HEK293 (cell line): ENCODE results near the gene MYH14.

Source experiments
- EGR2 ChIP-seq: fragments of 450-650 bp; formaldehyde crosslinking; IDR thresholded peaks from 2 replicates; pipeline ENCODE4 v1.5.1; 2016; ENCODE audit warnings: low read depth, missing biosample characterization, missing genetic modification characterization
- GLI2 ChIP-seq: fragments of 450-650 bp; formaldehyde crosslinking; IDR thresholded peaks from 2 replicates; pipeline ENCODE4; 2017; ENCODE audit warnings: missing biosample characterization, missing genetic modification characterization, low read depth, borderline replicate concordance
- GLI4 ChIP-seq: fragments of 450-650 bp; formaldehyde crosslinking; IDR thresholded peaks from 2 replicates; pipeline ENCODE4 v1.5.1; 2016; ENCODE audit warnings: missing biosample characterization, missing genetic modification characterization
- HIC1 ChIP-seq: fragments of 450-650 bp; formaldehyde crosslinking; IDR thresholded peaks from 2 replicates; pipeline ENCODE4 v1.5.1; 2016; ENCODE audit warnings: missing biosample characterization, missing genetic modification characterization
- KLF1 ChIP-seq: fragments of 450-650 bp; formaldehyde crosslinking; IDR thresholded peaks from 2 replicates; pipeline ENCODE4 v1.5.1; 2016; ENCODE audit warnings: missing biosample characterization, missing genetic modification characterization
- KLF16 ChIP-seq: fragments of 450-650 bp; formaldehyde crosslinking; IDR thresholded peaks from 2 replicates; pipeline ENCODE4 v1.5.1; 2017; ENCODE audit warnings: missing biosample characterization, missing genetic modification characterization
- OSR2 ChIP-seq: fragments of 450-650 bp; formaldehyde crosslinking; IDR thresholded peaks from 2 replicates; pipeline ENCODE4 v1.5.1; 2016; ENCODE audit warnings: missing biosample characterization, missing genetic modification characterization
- PATZ1 ChIP-seq: fragments of 450-650 bp; formaldehyde crosslinking; IDR thresholded peaks from 2 replicates; pipeline ENCODE4 v1.5.1; 2016; ENCODE audit warnings: missing biosample characterization, missing genetic modification characterization
- PRDM1 ChIP-seq: fragments of 450-650 bp; formaldehyde crosslinking; IDR thresholded peaks from 2 replicates; pipeline ENCODE4; 2016; ENCODE audit warnings: missing biosample characterization, missing genetic modification characterization
- REST ChIP-seq: fragments of 450-650 bp; formaldehyde crosslinking; IDR thresholded peaks from 2 replicates; pipeline ENCODE4 v1.5.1; 2016; ENCODE audit warnings: missing biosample characterization, missing genetic modification characterization
- ZBTB17 ChIP-seq: fragments of 450-650 bp; formaldehyde crosslinking; IDR thresholded peaks from 2 replicates; pipeline ENCODE4 v1.5.1; 2016; ENCODE audit warnings: missing biosample characterization, missing genetic modification characterization
- ZBTB20 ChIP-seq: fragments of 450-650 bp; formaldehyde crosslinking; IDR thresholded peaks from 2 replicates; pipeline ENCODE4 v1.5.1; 2016; ENCODE audit warnings: missing biosample characterization, missing genetic modification characterization
- ZBTB21 ChIP-seq: fragments of 450-650 bp; formaldehyde crosslinking; IDR thresholded peaks from 2 replicates; pipeline ENCODE4 v1.5.1; 2017; ENCODE audit warnings: missing biosample characterization, missing genetic modification characterization
- ZEB2 ChIP-seq: fragments of 450-650 bp; formaldehyde crosslinking; IDR thresholded peaks from 2 replicates; pipeline ENCODE4 v1.5.1; 2016; ENCODE audit warnings: missing biosample characterization, missing genetic modification characterization
- ZIC2 ChIP-seq: fragments of 450-650 bp; formaldehyde crosslinking; IDR thresholded peaks from 2 replicates; pipeline ENCODE4 v1.5.1; 2016; ENCODE audit warnings: missing biosample characterization, missing genetic modification characterization
- ZNF133 ChIP-seq: fragments of 450-650 bp; formaldehyde crosslinking; IDR thresholded peaks from 2 replicates; pipeline ENCODE4 v1.5.1; 2016; ENCODE audit warnings: missing biosample characterization, missing genetic modification characterization
- ZNF16 ChIP-seq: fragments of 450-650 bp; formaldehyde crosslinking; IDR thresholded peaks from 2 replicates; pipeline ENCODE4 v1.5.1; 2016; ENCODE audit warnings: low read depth, missing biosample characterization, missing genetic modification characterization
- ZNF202 ChIP-seq: fragments of 450-650 bp; formaldehyde crosslinking; IDR thresholded peaks from 2 replicates; pipeline ENCODE4 v1.5.1; 2016; ENCODE audit warnings: missing biosample characterization, missing genetic modification characterization, borderline replicate concordance
- ZNF248 ChIP-seq: fragments of 450-650 bp; formaldehyde crosslinking; IDR thresholded peaks from 2 replicates; pipeline ENCODE4 v1.5.1; 2017; ENCODE audit warnings: missing biosample characterization, missing genetic modification characterization
- ZNF26 ChIP-seq: fragments of 450-650 bp; formaldehyde crosslinking; IDR thresholded peaks from 2 replicates; pipeline ENCODE4 v1.5.1; 2016; ENCODE audit warnings: missing biosample characterization, missing genetic modification characterization
- ZNF354C ChIP-seq: fragments of 450-650 bp; formaldehyde crosslinking; IDR thresholded peaks from 2 replicates; pipeline ENCODE4 v1.5.1; 2016; ENCODE audit warnings: missing biosample characterization, missing genetic modification characterization, low read depth, borderline replicate concordance
- ZNF366 ChIP-seq: fragments of 450-650 bp; formaldehyde crosslinking; conservative IDR thresholded peaks from 2 replicates; pipeline ENCODE4 v1.5.1; 2016; ENCODE audit warnings: missing biosample characterization, missing genetic modification characterization
- ZNF394 ChIP-seq: fragments of 450-650 bp; formaldehyde crosslinking; IDR thresholded peaks from 2 replicates; pipeline ENCODE4 v1.5.1; 2016; ENCODE audit warnings: missing biosample characterization, missing genetic modification characterization, mild to moderate bottlenecking, moderate library complexity, borderline replicate concordance
- ZNF473 ChIP-seq: fragments of 450-650 bp; formaldehyde crosslinking; IDR thresholded peaks from 2 replicates; pipeline ENCODE4 v1.5.1; 2017; ENCODE audit warnings: missing biosample characterization, missing genetic modification characterization
- ZNF549 ChIP-seq: fragments of 450-650 bp; IDR thresholded peaks from 2 replicates; pipeline ENCODE4 v1.5.1; 2018; ENCODE audit warnings: missing biosample characterization, missing genetic modification characterization, mild to moderate bottlenecking, inconsistent platforms, moderate library complexity
- ZNF610 ChIP-seq: fragments of 450-650 bp; formaldehyde crosslinking; IDR thresholded peaks from 2 replicates; pipeline ENCODE4 v1.5.1; 2016; ENCODE audit warnings: missing biosample characterization, missing genetic modification characterization, borderline replicate concordance
- ZNF623 ChIP-seq: fragments of 450-650 bp; formaldehyde crosslinking; IDR thresholded peaks from 2 replicates; pipeline ENCODE4 v1.5.1; 2016; ENCODE audit warnings: missing biosample characterization, missing genetic modification characterization
- ZNF692 ChIP-seq: fragments of 450-650 bp; formaldehyde crosslinking; IDR thresholded peaks from 2 replicates; pipeline ENCODE4 v1.5.1; 2016; ENCODE audit warnings: missing biosample characterization, missing genetic modification characterization
- ZSCAN4 ChIP-seq: fragments of 450-650 bp; formaldehyde crosslinking; IDR thresholded peaks from 2 replicates; pipeline ENCODE4 v1.5.1; 2017; ENCODE audit warnings: missing biosample characterization, missing genetic modification characterization

The MYH14 gene

GRCh38 chr19:50178859-50179537, 24.4 kb upstream of the MYH14 start (continued):
- TF ChIP-seq ZNF623 (no peak), REST (tag by site-specific recombination) (no peak), ZNF354C (no peak), ZNF202 (tag by site-specific recombination) (no peak), OSR2 (tag by site-specific recombination) (no peak), ZNF248 (no peak), ZBTB17 (no peak), ZNF133 (tag by site-specific recombination) (no peak), ZIC2 (tag by site-specific recombination) (no peak), ZNF473 (tag by site-specific recombination) (no peak), GLI2 (tag by site-specific recombination) (no peak), ZBTB20 (tag by site-specific recombination) (peak; percentile 47; the same call in 1 of the 2 replicates), EGR2 (tag by site-specific recombination) (no peak), ZNF16 (no peak), GLI4 (tag by site-specific recombination) (no peak), ZNF394 (tag by site-specific recombination) (no peak), ZNF26 (tag by site-specific recombination) (no peak), KLF16 (0 out of 2 replicates have a peak, but pooled peaks have one; percentile 15), ZNF692 (no peak), ZBTB21 (tag by site-specific recombination) (peak; percentile 94), ZNF610 (no peak), ZNF366 (tag by site-specific recombination) (peak; percentile 55), KLF1 (tag by site-specific recombination) (no peak; the same call in 1 of the 2 replicates), ZNF549 (no peak), ZEB2 (tag by site-specific recombination) (0 out of 2 replicates have a peak, but pooled peaks have one; percentile 15), HIC1 (tag by site-specific recombination) (no peak), ZSCAN4 (no peak), PATZ1 (tag by site-specific recombination) (no peak), PRDM1 (tag by site-specific recombination) (peak; percentile 79)
